22Rv1 (cell line): Measurements from ENCODE around the gene COQ9.
"Not testable (repeated sequence)": the region's sequence is repeated elsewhere in the genome, so short reads cannot be mapped to it uniquely, and the experiment has no call there.

Experiments used
- H3K27ac ChIP-seq: fragments of 450-650 bp; 2 replicates; pipeline ENCODE4 v1.5.1; 2017
- ZFX ChIP-seq: fragments of 450-650 bp; IDR thresholded peaks from 2 replicates; pipeline ENCODE4 v1.6.1; 2017; ENCODE audit warnings: antibody characterized with exemption, borderline replicate concordance
- TF ChIP-seq, protein P1 (sequence below): fragments of 450-650 bp; IDR thresholded peaks from 2 replicates; pipeline ENCODE4 v1.5.1; 2017; ENCODE audit warnings: mild to moderate bottlenecking

The COQ9 gene

DNA sequence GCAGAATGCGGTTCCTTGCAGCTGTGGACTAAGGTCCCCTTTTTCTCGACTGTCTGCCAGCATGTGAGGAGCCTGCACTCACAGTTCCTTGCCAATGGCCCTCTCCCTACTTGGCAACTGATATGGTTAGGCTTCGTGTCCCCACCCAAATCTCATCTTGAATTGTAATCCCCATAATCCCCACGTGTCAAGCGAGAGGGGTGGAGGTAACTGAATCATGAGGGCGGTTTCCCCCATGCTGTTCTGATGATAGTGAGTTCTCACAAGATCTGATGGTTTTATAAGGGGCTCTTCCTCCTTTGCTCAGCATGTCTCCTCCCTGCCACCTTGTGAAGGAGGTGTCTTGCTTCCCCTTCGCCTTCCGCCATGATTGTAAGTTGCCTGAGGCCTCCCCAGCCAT is 20.0 kb upstream of the COQ9 start:
- TF ChIP-seq, protein P1, sequence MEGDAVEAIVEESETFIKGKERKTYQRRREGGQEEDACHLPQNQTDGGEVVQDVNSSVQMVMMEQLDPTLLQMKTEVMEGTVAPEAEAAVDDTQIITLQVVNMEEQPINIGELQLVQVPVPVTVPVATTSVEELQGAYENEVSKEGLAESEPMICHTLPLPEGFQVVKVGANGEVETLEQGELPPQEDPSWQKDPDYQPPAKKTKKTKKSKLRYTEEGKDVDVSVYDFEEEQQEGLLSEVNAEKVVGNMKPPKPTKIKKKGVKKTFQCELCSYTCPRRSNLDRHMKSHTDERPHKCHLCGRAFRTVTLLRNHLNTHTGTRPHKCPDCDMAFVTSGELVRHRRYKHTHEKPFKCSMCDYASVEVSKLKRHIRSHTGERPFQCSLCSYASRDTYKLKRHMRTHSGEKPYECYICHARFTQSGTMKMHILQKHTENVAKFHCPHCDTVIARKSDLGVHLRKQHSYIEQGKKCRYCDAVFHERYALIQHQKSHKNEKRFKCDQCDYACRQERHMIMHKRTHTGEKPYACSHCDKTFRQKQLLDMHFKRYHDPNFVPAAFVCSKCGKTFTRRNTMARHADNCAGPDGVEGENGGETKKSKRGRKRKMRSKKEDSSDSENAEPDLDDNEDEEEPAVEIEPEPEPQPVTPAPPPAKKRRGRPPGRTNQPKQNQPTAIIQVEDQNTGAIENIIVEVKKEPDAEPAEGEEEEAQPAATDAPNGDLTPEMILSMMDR: no peak
- TF ChIP-seq ZFX: no peak
- H3K27ac ChIP-seq: no peak overlapping the region

DNA sequence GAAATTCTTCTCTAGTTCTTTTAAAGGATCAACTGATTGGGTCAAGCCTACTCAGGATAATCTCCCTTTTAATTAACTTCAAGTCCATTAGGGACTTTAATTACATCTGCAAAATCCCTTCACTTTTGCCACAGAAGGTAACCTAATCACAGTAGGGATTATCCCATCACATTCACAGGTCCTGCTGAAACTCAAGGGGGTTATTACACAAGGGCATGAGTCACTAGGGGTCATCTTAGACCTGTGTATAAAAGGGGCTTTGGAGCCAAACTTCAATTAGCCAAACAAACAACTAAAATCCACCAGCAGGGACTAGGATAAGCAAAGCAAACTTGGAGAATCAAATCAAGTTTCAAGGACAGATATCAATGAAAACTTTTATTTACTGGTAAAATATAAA is 19.5 kb upstream of the COQ9 start:
- TF ChIP-seq, protein P1: no peak
- TF ChIP-seq ZFX: no peak
- H3K27ac ChIP-seq: no peak overlapping the region

DNA sequence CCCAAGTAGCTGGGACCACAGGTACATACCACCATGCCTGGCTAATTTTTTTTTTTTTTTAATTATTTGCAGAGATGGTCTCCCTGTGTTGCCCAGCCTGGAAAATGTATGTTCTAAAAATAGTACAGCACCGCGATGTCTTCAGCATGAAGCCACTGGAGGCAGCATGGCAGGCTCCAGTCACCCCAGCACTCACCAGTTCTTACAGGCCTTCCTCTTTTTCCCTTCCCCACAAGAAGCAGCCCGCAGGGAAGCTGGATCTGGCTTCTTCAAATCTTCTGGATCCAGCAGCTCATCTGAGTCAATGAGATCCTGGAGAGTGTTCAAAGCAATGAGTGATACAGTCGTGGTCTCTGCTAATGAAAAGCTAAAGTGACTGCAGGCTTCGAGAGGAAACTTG is 16.3 kb upstream of the COQ9 start:
- no peak for TF ChIP-seq ZFX
- TF ChIP-seq, protein P1: no peak

DNA sequence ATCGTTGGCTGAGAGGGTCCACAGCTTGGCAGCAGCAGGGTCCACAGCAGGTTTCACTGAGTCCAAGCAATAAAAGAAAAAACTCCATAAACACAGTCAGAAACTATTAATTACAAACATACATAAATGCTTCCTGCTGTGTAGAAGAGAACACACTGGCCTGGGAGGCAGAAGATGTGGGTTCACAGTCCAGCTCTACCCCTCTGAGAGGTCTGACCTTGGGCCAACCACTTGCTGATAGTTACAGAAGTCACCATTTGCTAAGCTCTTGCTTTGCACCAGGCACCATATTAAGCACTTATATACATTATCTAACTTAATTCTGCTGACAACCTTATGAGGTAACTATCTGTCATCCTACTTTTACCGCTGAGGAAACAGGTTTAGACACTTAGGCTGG is 14.8 kb upstream of the COQ9 start:
- TF ChIP-seq, protein P1: no peak
- no peak for TF ChIP-seq ZFX

More for the DNA sequence above, 16.3 kb upstream of the COQ9 start:
- H3K27ac ChIP-seq: no peak overlapping the region

DNA sequence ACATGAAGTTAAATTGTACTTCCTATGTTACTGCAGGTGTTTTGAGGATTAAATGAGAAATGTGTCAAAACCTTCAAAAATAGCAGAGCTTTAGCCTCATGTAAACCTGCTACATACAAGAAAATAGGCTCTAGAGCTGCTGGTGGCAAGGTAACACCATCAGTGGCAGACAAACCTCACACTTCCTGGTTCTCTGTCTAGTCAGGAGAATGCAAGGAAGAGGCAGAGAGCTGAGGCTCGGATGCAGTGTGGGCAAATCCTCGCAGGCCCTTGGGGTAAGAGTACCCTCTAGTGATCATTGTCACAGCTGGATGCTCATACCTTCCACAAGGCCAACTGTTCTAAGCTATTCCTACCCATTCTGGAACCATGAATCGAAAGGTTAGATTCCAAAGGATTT is 14.3 kb upstream of the COQ9 start:
- TF ChIP-seq, protein P1: no peak
- TF ChIP-seq ZFX: no peak
- peak overlapping the region; percentile 50 for H3K27ac ChIP-seq

More for the DNA sequence above, 14.8 kb upstream of the COQ9 start:
- peak overlapping the region; percentile 50 for H3K27ac ChIP-seq

DNA sequence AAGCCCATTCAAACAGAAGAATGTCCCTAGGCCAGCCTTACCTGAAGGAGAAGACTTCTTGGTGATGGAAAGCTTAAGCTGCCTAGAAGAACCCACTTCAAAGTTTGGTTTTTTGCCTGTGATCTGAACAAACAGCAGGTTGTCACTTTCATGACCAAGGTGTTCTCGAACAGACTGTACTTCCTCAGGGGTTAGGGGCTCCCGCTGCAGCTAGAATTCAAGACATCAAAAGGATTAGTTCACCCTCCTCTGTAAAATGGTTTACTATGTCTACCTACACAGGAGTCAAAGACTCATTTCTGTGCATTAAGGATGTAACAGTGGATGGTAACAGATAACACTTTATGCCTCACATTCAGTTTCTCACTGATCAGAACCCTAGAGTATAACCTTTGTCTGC is 13.3 kb upstream of the COQ9 start:
- H3K27ac ChIP-seq: 0 out of 2 replicates have a peak overlapping the region, but pooled peaks have one; percentile 50
- TF ChIP-seq, protein P1: no peak
- no peak for TF ChIP-seq ZFX

DNA sequence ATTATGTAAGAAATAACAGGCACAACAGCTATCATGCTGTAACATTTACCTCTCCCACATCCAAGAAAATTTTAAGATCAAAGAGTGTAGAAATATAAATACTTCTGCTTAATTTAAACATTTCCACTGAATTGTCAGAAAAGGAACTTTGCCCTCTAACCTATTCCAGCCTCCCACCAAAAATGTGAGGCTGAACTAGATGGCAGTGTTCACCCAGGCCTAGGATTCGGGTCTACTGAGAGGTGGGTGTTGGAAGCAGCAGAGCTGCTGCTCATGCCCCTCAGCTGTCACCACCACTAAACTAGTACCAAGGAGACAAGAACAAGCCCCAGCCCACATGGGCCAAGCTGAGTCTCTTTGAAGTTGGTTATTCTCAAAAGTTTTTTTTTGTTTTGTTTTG is 11.4 kb upstream of the COQ9 start:
- TF ChIP-seq, protein P1: no peak
- no peak for TF ChIP-seq ZFX
- H3K27ac ChIP-seq: no peak overlapping the region

DNA sequence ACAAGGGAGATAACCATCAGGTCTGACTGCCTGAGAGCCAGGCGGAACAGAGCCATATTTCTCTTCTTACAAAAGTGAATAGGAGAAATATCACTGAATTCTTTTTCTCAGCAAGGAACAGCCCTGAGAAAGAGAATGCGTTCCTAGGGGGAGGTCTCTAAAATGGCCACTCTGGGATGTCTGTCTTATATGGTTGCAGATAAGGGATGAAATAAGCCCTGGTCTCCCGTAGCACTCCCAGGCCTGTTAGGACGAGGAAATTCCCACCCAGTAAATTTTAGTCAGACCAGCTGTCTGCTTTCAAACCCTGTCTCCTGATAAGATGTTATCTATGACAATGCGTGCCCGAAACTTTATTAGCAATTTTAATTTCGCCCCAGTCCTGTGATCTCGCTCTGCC is 7.3 kb upstream of the COQ9 start:
- not testable (repeated sequence) for H3K27ac ChIP-seq

DNA sequence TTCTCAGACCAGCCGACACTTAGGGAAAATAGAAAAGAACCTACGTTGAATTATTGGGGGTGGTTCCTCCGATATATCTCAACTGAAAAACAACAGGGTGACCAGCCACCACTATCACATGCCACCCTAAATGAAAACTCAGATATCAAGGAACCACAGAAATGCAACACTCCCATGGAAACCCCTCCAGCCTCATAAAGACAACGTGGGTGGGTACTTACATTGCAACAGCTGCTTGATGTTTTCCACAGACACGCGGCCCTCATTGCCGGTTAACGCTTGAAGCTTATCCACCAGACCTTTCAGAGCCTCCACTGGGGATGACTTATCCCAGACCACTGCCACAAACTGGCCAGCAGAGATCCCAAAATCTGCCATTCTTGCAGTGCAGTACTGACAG is 6.7 kb upstream of the COQ9 start:
- H3K27ac ChIP-seq: not testable (repeated sequence)
